ENCODE data around the gene LCP2. TPM values are rescaled to one million over a fixed set of nuclear protein-coding genes. Genes with fewer than 3 reads are reported as not detected.

The LCP2 gene
- total RNA-seq (2021) (not detected in 2 replicates), Bru-seq, nascent RNA (not detected), BruChase-seq, experiment 1, labeled RNA remaining after a 2-hour chase (not detected), BruChase-seq, experiment 2, labeled RNA remaining after a 6-hour chase (not detected)
- long read RNA-seq: 0 reads

GRCh38 chr5:170297589-170298462, at the start of gene LCP2:
TSS of gene LCP2 (minus strand) at chr5:170297777. CDS start at chr5:170297611, 166 bp downstream.
- H3K79me2 ChIP-seq (ENCODE audit: low read depth): no peaks in the 10 kb centered on the region
- no peak within 1 kb of the TSS for H3K4me2 ChIP-seq
- no peak within 1 kb of the TSS for H3K27ac ChIP-seq
- no peaks in the 10 kb centered on the region for H3K36me3 ChIP-seq (ENCODE audit: low read depth)
- no peak within 1 kb of the TSS for H3K4me3 ChIP-seq
- no peaks in the 10 kb centered on the region for H3K9me3 ChIP-seq (ENCODE audit: insufficient read depth, low read depth)
- ChIA-PET CTCF (no interaction called here), POLR2A (ENCODE audit: unreplicated experiment) (no interaction called here)
- H3F3A ChIP-seq (ENCODE audit: insufficient read depth, low read depth): no peaks in the 10 kb centered on the region
- H4K20me1 ChIP-seq (ENCODE audit: insufficient read depth): no peaks in the 10 kb centered on the region
- H2AFZ ChIP-seq: no peak within 1 kb of the TSS
- intact Hi-C loops (cut with micrococcal nuclease; ENCODE audit: unreplicated experiment): no loop called here
- no TSS peak for BruUV-seq (replicated peaks)
- no peaks in the 10 kb centered on the region for H3K4me1 ChIP-seq (replicated peaks; ENCODE audit: insufficient read depth)
- H3K9me2 ChIP-seq (ENCODE audit: insufficient read depth): no peaks in the 10 kb centered on the region; the same call in 1 of the 2 replicates
- peaks cover 14% of the 10 kb centered on the region for H3K27me3 ChIP-seq (ENCODE audit: insufficient read depth, low read depth)
- TF ChIP-seq CTCF (conservative IDR thresholded peaks at IDR 0.05): no peak
- no peak for DNase-seq

- Histone ChIP-seq H3K4me3 (no peak overlapping the region), H4K20me1 (ENCODE audit: insufficient read depth) (no peaks in the 10 kb centered on the region), H3K4me2 (no peak overlapping the region), H3K79me2 (ENCODE audit: low read depth) (no peaks in the 10 kb centered on the region), H2AFZ (no peak overlapping the region), H3K36me3 (ENCODE audit: low read depth) (no peaks in the 10 kb centered on the region), H3K9me3 (ENCODE audit: insufficient read depth, low read depth) (no peaks in the 10 kb centered on the region), H3K27ac (no peak overlapping the region), H3K9me2 (ENCODE audit: insufficient read depth) (no peaks in the 10 kb centered on the region), H3K27me3 (ENCODE audit: insufficient read depth, low read depth) (peaks cover 44% of the 10 kb centered on the region), H3K4me1 (replicated peaks; ENCODE audit: insufficient read depth) (no peaks in the 10 kb centered on the region), H3F3A (ENCODE audit: insufficient read depth, low read depth) (no peaks in the 10 kb centered on the region)
- ChIA-PET CTCF (no interaction called here), POLR2A (ENCODE audit: unreplicated experiment) (interaction anchor here (0.6 kb wide), 1 partner anchor 376 kb away, joined by 9 read pairs; no protein-coding TSS in a partner anchor)
- DNase-seq: no peak
- intact Hi-C loops (cut with micrococcal nuclease; ENCODE audit: unreplicated experiment): no loop called here
- no peak for TF ChIP-seq EZH2 (IDR thresholded peaks at IDR 0.05; ENCODE audit: low read depth)
- TF ChIP-seq CTCF (conservative IDR thresholded peaks at IDR 0.05): no peak
- BruUV-seq (replicated peaks): no TSS peak
Observed at GRCh38 chr5:170347022-170347567, 49.5 kb upstream of the LCP2 start.

- H3K4me3 ChIP-seq: no peak overlapping the region
- no TSS peak for BruUV-seq (replicated peaks)
- H3K27ac ChIP-seq: no peak overlapping the region
- no peaks in the 10 kb centered on the region for H3K79me2 ChIP-seq (ENCODE audit: low read depth)
- no peak overlapping the region for H3K4me2 ChIP-seq
- CTCF ChIA-PET: no interaction called here
- H3K27me3 ChIP-seq (ENCODE audit: insufficient read depth, low read depth): peaks cover 34% of the 10 kb centered on the region
- H4K20me1 ChIP-seq (ENCODE audit: insufficient read depth): no peaks in the 10 kb centered on the region
- intact Hi-C loops (cut with micrococcal nuclease; ENCODE audit: unreplicated experiment): no loop called here
- POLR2A ChIA-PET (ENCODE audit: unreplicated experiment): no interaction called here
- no peaks in the 10 kb centered on the region for H3K9me3 ChIP-seq (ENCODE audit: insufficient read depth, low read depth)
- H3K4me1 ChIP-seq (replicated peaks; ENCODE audit: insufficient read depth): no peaks in the 10 kb centered on the region
- TF ChIP-seq CTCF (conservative IDR thresholded peaks at IDR 0.05) (no peak), EZH2 (IDR thresholded peaks at IDR 0.05; ENCODE audit: low read depth) (no peak)
- H3K9me2 ChIP-seq (ENCODE audit: insufficient read depth): no peaks in the 10 kb centered on the region
- DNase-seq: no peak
- no peak overlapping the region for H2AFZ ChIP-seq
- no peaks in the 10 kb centered on the region for H3F3A ChIP-seq (ENCODE audit: insufficient read depth, low read depth)
- H3K36me3 ChIP-seq (ENCODE audit: low read depth): no peaks in the 10 kb centered on the region
Observed at GRCh38 chr5:170345971-170346370, 48.4 kb upstream of the LCP2 start.
